CD14-positive monocyte (primary cell): ENCODE data around the gene IFT122. TPM values are rescaled to one million over a fixed set of nuclear protein-coding genes. Genes with fewer than 3 reads are reported as not detected.

Experiments used
- DNase-seq, 3 donors: peaks; one replicate each; pipeline ENCODE4 v3.0.0-alpha.2; 2011 to 2022
- H2AFZ ChIP-seq: 2 replicates; pipeline ENCODE4 v1.6.0; 2012; ENCODE audit warnings: mild to moderate bottlenecking, low read depth, low read length, inconsistent platforms; ENCODE audit not compliant: insufficient read depth, poor library complexity, severe bottlenecking
- H3K27ac ChIP-seq, 2 donors: 1 replicate in 1 of 2; 2 replicates in 1 of 2; pipeline ENCODE4 v1.5.1; 2012 to 2013; ENCODE audit warnings: low read length in 2 of 2, control low read depth in 1 of 2, inconsistent platforms in 1 of 2, low read depth in 1 of 2, mild to moderate bottlenecking in 1 of 2
- H3K27me3 ChIP-seq, 2 donors: one replicate each; pipeline versions ENCODE4 v1.6.0 to v1.6.1; 2011 to 2013; ENCODE audit warnings: low read length in 2 of 2; ENCODE audit not compliant: control insufficient read depth in 2 of 2, insufficient read depth in 2 of 2
- H3K36me3 ChIP-seq, 2 donors: replicated peaks in 1 of 2; 1 replicate in 1 of 2; 2 replicates in 1 of 2; pipeline versions ENCODE4 v1.5.1 to v1.6.1; 2012 to 2013; ENCODE audit warnings: low read length in 2 of 2, control low read depth in 1 of 2, inconsistent platforms in 1 of 2, mild to moderate bottlenecking in 1 of 2; ENCODE audit not compliant: insufficient read depth in 2 of 2, control insufficient read depth in 1 of 2
- H3K4me1 ChIP-seq, 2 donors: 1 replicate in 1 of 2; 2 replicates in 1 of 2; pipeline versions ENCODE4 v1.5.1 to v1.6.1; 2012 to 2013; ENCODE audit warnings: low read length in 2 of 2, control low read depth in 1 of 2, inconsistent platforms in 1 of 2, mild to moderate bottlenecking in 1 of 2, moderate library complexity in 1 of 2; ENCODE audit not compliant: insufficient read depth in 2 of 2, control insufficient read depth in 1 of 2
- H3K4me2 ChIP-seq: replicated peaks from 2 replicates; pipeline ENCODE3; 2012; ENCODE audit warnings: low read length, moderate library complexity, mild to moderate bottlenecking; ENCODE audit not compliant: poor library complexity, severe bottlenecking; ENCODE audit errors: extremely low read depth
- H3K4me3 ChIP-seq, 3 experiments: fragments of 200-600 bp in 1 of 3; sonication (generic) in 1 of 3; replicated peaks in 1 of 3; 1 replicate in 2 of 3; 2 replicates in 1 of 3; pipeline ENCODE4 v1.5.1; 2011 to 2013; ENCODE audit warnings: low read length in 3 of 3, mild to moderate bottlenecking in 3 of 3, control low read depth in 2 of 3, low read depth in 2 of 3, inconsistent platforms in 1 of 3, moderate library complexity in 1 of 3
- H3K79me2 ChIP-seq: 2 replicates; pipeline ENCODE4 v1.6.0; 2012; ENCODE audit warnings: mild to moderate bottlenecking, control low read depth, inconsistent platforms, low read length, moderate library complexity; ENCODE audit not compliant: insufficient read depth
- H3K9ac ChIP-seq: 2 replicates; pipeline ENCODE4 v1.6.0; 2017; ENCODE audit warnings: low read length, mild to moderate bottlenecking; ENCODE audit not compliant: insufficient read depth, poor library complexity, severe bottlenecking
- H3K9me3 ChIP-seq, 2 donors: replicated peaks in 1 of 2; 1 replicate in 1 of 2; 2 replicates in 1 of 2; pipeline versions ENCODE4 v1.5.1 to v1.6.1; 2012 to 2013; ENCODE audit warnings: low read length in 2 of 2, control low read depth in 1 of 2; ENCODE audit not compliant: control insufficient read depth in 1 of 2, insufficient read depth in 1 of 2
- H4K20me1 ChIP-seq: 2 replicates; pipeline ENCODE4 v1.6.0; 2012; ENCODE audit warnings: mild to moderate bottlenecking, low read length, control low read depth, moderate library complexity; ENCODE audit not compliant: insufficient read depth
- H3K27ac Mint-ChIP-seq, 7 donors: one replicate each; pipeline ENCODE4 v1.8.0; 2020; ENCODE audit warnings: mild to moderate bottlenecking in 7 of 7, mixed read lengths in 7 of 7, moderate library complexity in 6 of 7, inconsistent platforms in 2 of 7
- H3K27me3 Mint-ChIP-seq, 3 donors: one replicate each; pipeline ENCODE4 v1.8.0; 2021 to 2022; ENCODE audit warnings: low read depth in 3 of 3, mild to moderate bottlenecking in 3 of 3, mixed read lengths in 3 of 3, moderate library complexity in 3 of 3, inconsistent platforms in 1 of 3
- H3K36me3 Mint-ChIP-seq, 2 donors: one replicate each; pipeline ENCODE4 v1.8.0; 2020; ENCODE audit warnings: mixed read lengths in 2 of 2, inconsistent platforms in 1 of 2, mild to moderate bottlenecking in 1 of 2
- H3K4me1 Mint-ChIP-seq: one replicate; pipeline ENCODE4 v1.8.0; 2020; ENCODE audit warnings: mild to moderate bottlenecking, mixed read lengths
- H3K4me3 Mint-ChIP-seq, 2 donors: one replicate each; pipeline ENCODE4 v1.8.0; 2020; ENCODE audit warnings: mild to moderate bottlenecking in 2 of 2, mixed read lengths in 2 of 2, moderate library complexity in 1 of 2
- H3K9me3 Mint-ChIP-seq, 7 donors: one replicate each; pipeline ENCODE4 v1.8.0; 2020 to 2022; ENCODE audit warnings: mixed read lengths in 7 of 7, mild to moderate bottlenecking in 6 of 7, moderate library complexity in 6 of 7, inconsistent platforms in 2 of 7
- WGBS: methylation state at CpG from one replicate; pipeline ENCODE4 v1.1.5; 2013; ENCODE audit warnings: missing lambda C conversion rate; ENCODE audit not compliant: insufficient coverage; 5-methylcytosine and 5-hydroxymethylcytosine counted together
- intact Hi-C, 2 donors: fragments of 100-400 bp; cut with micrococcal nuclease; formaldehyde crosslinking; loops; one replicate each; pipeline versions ENCODE4 v1.15.0 to v1.15.1; 2023
- polyA plus RNA-seq, 3 donors: library from polyadenylated mRNA; depleted of rRNA in 1 of 3; unstranded in 2 of 3; stranded (reverse) in 1 of 3; fragments of 300-500 nt in 2 of 3; fragments of >200 nt in 1 of 3; fragmentation: Illumina TruSeq in 2 of 3; gene quantifications; 1 replicate in 2 of 3; 2 replicates in 1 of 3; pipeline ENCODE4 v1.2.3, GENCODE V29; 2012 to 2021
- TF ChIP-seq, protein P1 (sequence below): fragments of 200-600 bp; IDR thresholded peaks from one replicate; pipeline ENCODE4 v1.8.0; 2022; ENCODE audit warnings: antibody characterized with exemption, mild to moderate bottlenecking

IFT122 gene
- polyA plus RNA-seq, 3 donors, result 3.3 to 12.2 (median 3.6) TPM

DNA sequence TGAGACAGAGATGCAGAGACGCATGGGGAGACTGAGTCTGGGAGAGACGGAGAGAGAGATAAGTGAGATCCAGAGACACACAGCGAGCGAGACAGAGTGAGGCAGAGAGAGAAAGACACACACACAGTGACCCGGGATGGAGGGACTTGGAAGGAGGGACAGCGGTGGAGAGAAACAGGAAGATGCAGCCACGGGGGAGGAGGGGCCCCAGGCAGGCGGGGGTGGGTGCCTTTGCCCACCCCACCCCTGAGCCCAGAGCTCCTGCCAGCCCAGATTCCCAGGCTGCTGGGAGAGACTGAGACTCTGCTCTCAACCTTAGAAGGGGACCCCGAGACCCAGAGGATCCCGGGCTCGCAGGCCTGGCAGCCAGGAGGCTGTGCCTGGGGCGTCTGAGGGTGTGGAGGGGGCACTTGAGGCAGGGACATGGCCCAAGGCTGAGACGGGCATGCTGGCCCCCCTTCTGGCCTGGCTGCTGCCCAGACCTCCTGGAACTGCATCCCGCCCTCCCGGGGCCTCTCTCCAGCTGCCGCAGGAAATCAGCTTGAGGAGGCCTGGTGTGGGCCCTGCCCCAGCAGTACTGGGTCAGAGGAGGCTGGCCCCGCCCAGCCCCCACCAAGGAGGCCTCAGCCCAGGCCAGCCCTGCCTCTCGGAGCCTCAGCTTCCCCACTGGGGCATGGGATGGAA lies 121.0 kb downstream of the IFT122 start:
- H3K4me2 ChIP-seq, result no peak overlapping the region
- no peak overlapping the region for H3K4me3 ChIP-seq
- DNase-seq, result no peak
- peaks cover 95 to 99% of the 10 kb centered on the region in 2 donors for H3K36me3 ChIP-seq
- H3K27me3 Mint-ChIP-seq, result peaks cover 0 to 2% (median 0%) of the 10 kb centered on the region in 3 donors
- H3K4me3 Mint-ChIP-seq, result no peak overlapping the region
- no peaks in the 10 kb centered on the region for H3K79me2 ChIP-seq
- intact Hi-C loops, result no loop called here
- H3K27ac ChIP-seq, result peak overlapping the region in 1 of 2 donors; percentile 26
- H4K20me1 ChIP-seq, result no peaks in the 10 kb centered on the region
- no peaks in the 10 kb centered on the region for H3K4me1 ChIP-seq
- H3K36me3 Mint-ChIP-seq, result peaks cover 77 to 85% of the 10 kb centered on the region in 2 donors
- TF ChIP-seq, protein P1, sequence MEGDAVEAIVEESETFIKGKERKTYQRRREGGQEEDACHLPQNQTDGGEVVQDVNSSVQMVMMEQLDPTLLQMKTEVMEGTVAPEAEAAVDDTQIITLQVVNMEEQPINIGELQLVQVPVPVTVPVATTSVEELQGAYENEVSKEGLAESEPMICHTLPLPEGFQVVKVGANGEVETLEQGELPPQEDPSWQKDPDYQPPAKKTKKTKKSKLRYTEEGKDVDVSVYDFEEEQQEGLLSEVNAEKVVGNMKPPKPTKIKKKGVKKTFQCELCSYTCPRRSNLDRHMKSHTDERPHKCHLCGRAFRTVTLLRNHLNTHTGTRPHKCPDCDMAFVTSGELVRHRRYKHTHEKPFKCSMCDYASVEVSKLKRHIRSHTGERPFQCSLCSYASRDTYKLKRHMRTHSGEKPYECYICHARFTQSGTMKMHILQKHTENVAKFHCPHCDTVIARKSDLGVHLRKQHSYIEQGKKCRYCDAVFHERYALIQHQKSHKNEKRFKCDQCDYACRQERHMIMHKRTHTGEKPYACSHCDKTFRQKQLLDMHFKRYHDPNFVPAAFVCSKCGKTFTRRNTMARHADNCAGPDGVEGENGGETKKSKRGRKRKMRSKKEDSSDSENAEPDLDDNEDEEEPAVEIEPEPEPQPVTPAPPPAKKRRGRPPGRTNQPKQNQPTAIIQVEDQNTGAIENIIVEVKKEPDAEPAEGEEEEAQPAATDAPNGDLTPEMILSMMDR, result no peak
- H2AFZ ChIP-seq, result no peak overlapping the region
- H3K9me3 Mint-ChIP-seq, result no peaks in the 10 kb centered on the region
- H3K9me3 ChIP-seq, result no peaks in the 10 kb centered on the region
- no peak overlapping the region for H3K9ac ChIP-seq
- WGBS, result 46% methylated on average over 17 of the region's 18 CpGs
- H3K4me1 Mint-ChIP-seq, result peaks cover 3% of the 10 kb centered on the region
- H3K27me3 ChIP-seq, result no peaks in the 10 kb centered on the region
- peak overlapping the region in 4 of 7 donors; percentile 20 to 63 (median 41) for H3K27ac Mint-ChIP-seq

DNA sequence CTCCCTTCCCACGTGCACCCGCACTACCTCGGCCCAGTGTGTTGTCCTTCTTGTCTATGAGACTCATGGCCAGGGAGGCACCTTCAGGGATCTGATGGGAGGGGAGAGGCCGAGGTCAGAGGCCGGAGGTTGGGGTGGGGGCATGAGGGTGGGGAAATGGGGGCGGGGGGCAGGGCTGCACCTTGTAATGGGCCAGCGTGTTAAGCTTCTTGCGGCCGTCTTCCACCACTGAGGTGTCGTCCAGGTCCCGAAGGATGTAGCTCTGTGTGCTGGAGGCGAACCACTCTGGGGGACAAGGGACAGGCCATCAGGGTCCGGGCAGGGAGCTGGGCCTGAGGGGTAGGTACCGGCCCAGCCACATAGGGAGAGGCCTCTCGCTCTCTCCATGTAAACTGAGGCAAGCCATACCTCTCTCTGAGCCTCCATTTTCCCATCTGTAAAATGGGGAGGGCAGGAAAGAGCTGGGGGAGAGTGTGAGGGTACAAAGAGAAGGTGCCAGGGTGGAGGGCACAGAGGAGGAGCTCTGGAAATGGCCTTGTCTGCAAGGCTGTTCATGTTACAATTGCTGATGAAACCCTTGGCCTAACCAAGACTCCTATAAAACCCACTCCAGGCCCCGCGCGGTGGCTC lies 121.7 kb downstream of the IFT122 start:
- WGBS, result 92% methylated on average over 9 of the region's 18 CpGs
- H3K9me3 ChIP-seq, result no peaks in the 10 kb centered on the region
- DNase-seq, result no peak

More for the DNA sequence above, 121.7 kb downstream of the IFT122 start:
- TF ChIP-seq, protein P1, result no peak
- Histone ChIP-seq H3K9ac (no peak overlapping the region), H3K36me3 (peaks cover 97 to 99% of the 10 kb centered on the region in 2 donors), H3K27me3 (no peaks in the 10 kb centered on the region), H3K4me2 (no peak overlapping the region), H3K79me2 (no peaks in the 10 kb centered on the region), H4K20me1 (no peaks in the 10 kb centered on the region), H3K27ac (no peak overlapping the region), H3K4me3 (no peak overlapping the region), H3K4me1 (no peaks in the 10 kb centered on the region), H2AFZ (no peak overlapping the region)
- Mint-ChIP-seq H3K36me3 (peaks cover 77 to 85% of the 10 kb centered on the region in 2 donors), H3K4me3 (no peak overlapping the region), H3K4me1 (peaks cover 3% of the 10 kb centered on the region), H3K9me3 (no peaks in the 10 kb centered on the region), H3K27ac (no peak overlapping the region), H3K27me3 (peaks cover 0 to 2% (median 0%) of the 10 kb centered on the region in 3 donors)
- intact Hi-C loops, result no loop called here
